Left ventricle myocardium inferior (tissue), 1 donor: ENCODE data around the gene ALX4. TPM values are rescaled to one million over a fixed set of nuclear protein-coding genes. Genes with fewer than 3 reads are reported as not detected.

Experiments used
- DNase-seq: peaks from one replicate; pipeline ENCODE4 v3.0.0-alpha.2; 2020
- H3K27ac ChIP-seq: fragments of 200-600 bp; replicated peaks from 2 replicates; pipeline ENCODE4 v1.8.0; 2021
- H3K27me3 ChIP-seq: fragments of 200-600 bp; 2 replicates; pipeline ENCODE4 v1.8.0; 2021; ENCODE audit warnings: low read depth
- H3K36me3 ChIP-seq: fragments of 200-600 bp; 2 replicates; pipeline ENCODE4 v1.8.0; 2021
- H3K4me1 ChIP-seq: fragments of 200-600 bp; 2 replicates; pipeline ENCODE4 v1.8.0; 2021
- H3K4me3 ChIP-seq: fragments of 200-600 bp; 2 replicates; pipeline ENCODE4 v1.8.0; 2021; ENCODE audit warnings: mild to moderate bottlenecking, moderate library complexity
- H3K9me3 ChIP-seq: fragments of 200-600 bp; replicated peaks from 2 replicates; pipeline ENCODE4 v1.8.0; 2021
- CTCF ChIP-seq: fragments of 200-600 bp; IDR thresholded peaks from 2 replicates; pipeline ENCODE4 v1.8.0; 2021; ENCODE audit warnings: antibody characterized with exemption, mild to moderate bottlenecking, borderline replicate concordance
- intact Hi-C: fragments of 100-400 bp; cut with micrococcal nuclease; formaldehyde crosslinking; loops from one replicate; pipeline ENCODE4 v1.11.0; 2022
- total RNA-seq: library from RNA; stranded (reverse); fragmentation: NEBNext Ultra II Directional; extraction: Animal tissue kit (Norgen Biotek cat#: 25700); gene quantifications from one replicate; pipeline ENCODE4 v1.2.1, GENCODE V29; 2021
- donor health status: DM: no; HTN: yes; CAD: no; lungs with severe emphysema.

ALX4 gene
- total RNA-seq, 1 donor from 2014 or later = not detected

- intact Hi-C loops = no loop called here
- Histone ChIP-seq H3K36me3 (no peaks in the 10 kb centered on the region), H3K27me3 (peaks cover 4% of the 10 kb centered on the region), H3K4me3 (no peak overlapping the region), H3K9me3 (no peaks in the 10 kb centered on the region), H3K27ac (no peak overlapping the region), H3K4me1 (no peaks in the 10 kb centered on the region)
- DNase-seq = no peak
- no peak for TF ChIP-seq CTCF
These were observed 41.3 kb downstream of the ALX4 start for GRCh38 chr11:44268614-44269080.

GRCh38 chr11:44267750-44268613 is 42.0 kb downstream of the ALX4 start:
- H3K36me3 ChIP-seq = no peaks in the 10 kb centered on the region
- no peak for DNase-seq
- no peak overlapping the region for H3K4me3 ChIP-seq
- no peak for TF ChIP-seq CTCF
- peaks cover 4% of the 10 kb centered on the region for H3K27me3 ChIP-seq
- no peak overlapping the region for H3K27ac ChIP-seq
- intact Hi-C loops = no loop called here
- H3K4me1 ChIP-seq = no peaks in the 10 kb centered on the region
- H3K9me3 ChIP-seq = no peaks in the 10 kb centered on the region

- H3K4me1 ChIP-seq = no peaks in the 10 kb centered on the region
- no peak overlapping the region for H3K27ac ChIP-seq
- intact Hi-C loops = no loop called here
- H3K27me3 ChIP-seq = peaks cover 4% of the 10 kb centered on the region
- TF ChIP-seq CTCF = no peak
- DNase-seq = no peak
- H3K36me3 ChIP-seq = no peaks in the 10 kb centered on the region
- H3K9me3 ChIP-seq = no peaks in the 10 kb centered on the region
- H3K4me3 ChIP-seq = no peak overlapping the region
These were observed 42.8 kb downstream of the ALX4 start for GRCh38 chr11:44267006-44267749.

GRCh38 chr11:44266056-44266780 is 43.7 kb downstream of the ALX4 start:
- no peak overlapping the region for H3K27ac ChIP-seq
- no peaks in the 10 kb centered on the region for H3K4me1 ChIP-seq
- TF ChIP-seq CTCF = no peak
- H3K36me3 ChIP-seq = no peaks in the 10 kb centered on the region
- H3K27me3 ChIP-seq = peaks cover 4% of the 10 kb centered on the region
- intact Hi-C loops = no loop called here
- no peaks in the 10 kb centered on the region for H3K9me3 ChIP-seq
- no peak for DNase-seq
- no peak overlapping the region for H3K4me3 ChIP-seq

GRCh38 chr11:44264761-44265160 is 45.2 kb downstream of the ALX4 start:
- no peak for DNase-seq
- Histone ChIP-seq H3K27ac (no peak overlapping the region), H3K36me3 (no peaks in the 10 kb centered on the region), H3K4me1 (no peaks in the 10 kb centered on the region), H3K27me3 (peaks cover 4% of the 10 kb centered on the region), H3K4me3 (no peak overlapping the region), H3K9me3 (no peaks in the 10 kb centered on the region)
- no peak for TF ChIP-seq CTCF
- intact Hi-C loops = no loop called here
